ENCODE measurements around the gene ATXN8OS. TPM values are rescaled to one million over a fixed set of nuclear protein-coding genes. Genes with fewer than 3 reads are reported as not detected.

Gene ATXN8OS
- total and polyA plus RNA-seq, 2 of the 4 experiments (the other 2 are of a cell fraction), result not detected

- H2AK5ac ChIP-seq (ENCODE audit: low read depth, low read length), result no peak overlapping the region
- no peak for DNase-seq
- no peaks in the 10 kb centered on the region for H3K36me3 ChIP-seq (ENCODE audit: control insufficient read depth, insufficient read depth, low read length)
- BruUV-seq (replicated peaks), result no TSS peak
- no CpG with 5 or more reads among the region's 2 CpGs for WGBS, 2 experiments (ENCODE audit: extremely low coverage in 2 of 2, insufficient read length in 1 of 2)
- H3K18ac ChIP-seq (ENCODE audit: low read depth, low read length), result no peak overlapping the region
- no peak overlapping the region for H2BK20ac ChIP-seq (ENCODE audit: low read depth, low read length)
- H3K56ac ChIP-seq (ENCODE audit: extremely low read depth, insufficient read depth, low read length), result no peak overlapping the region
- POLR2A ChIA-PET (ENCODE audit: unreplicated experiment), result no interaction called here
- H3K79me1 ChIP-seq (ENCODE audit: low read depth in 1 of 2, low read length in 2 of 2), result no peaks in the 10 kb centered on the region
- H3K4me3 ChIP-seq (ENCODE audit: insufficient read depth, low read depth, low read length), result no peak overlapping the region
- no peaks in the 10 kb centered on the region for H3K9me3 ChIP-seq (ENCODE audit: control insufficient read depth, insufficient read depth, low read length)
- H2AK9ac ChIP-seq (replicated peaks; ENCODE audit: low read depth, low read length, poor library complexity), result no peak overlapping the region
- CTCF ChIA-PET, result no interaction called here
- no peaks in the 10 kb centered on the region for H3K4me1 ChIP-seq (ENCODE audit: control insufficient read depth, insufficient read depth, low read length)
- H2BK15ac ChIP-seq (ENCODE audit: low read depth, low read length), result no peak overlapping the region
- H3K9ac ChIP-seq (ENCODE audit: low read depth, low read length), result no peak overlapping the region
- H3K27me3 ChIP-seq (ENCODE audit: control insufficient read depth, insufficient read depth, low read length), result no peaks in the 10 kb centered on the region
- H3K4ac ChIP-seq (ENCODE audit: low read depth, low read length), result no peak overlapping the region
- no peak overlapping the region for H4K8ac ChIP-seq (ENCODE audit: low read depth in 2 of 2, low read length in 2 of 2)
- H2BK120ac ChIP-seq (ENCODE audit: low read depth, low read length), result no peak overlapping the region
- intact Hi-C loops (cut with micrococcal nuclease), result no loop called here
- H2AFZ ChIP-seq (replicated peaks; ENCODE audit: low read length, poor library complexity), result no peak overlapping the region
- H3K14ac ChIP-seq (replicated peaks; ENCODE audit: low read depth, low read length), result no peak overlapping the region
- no peak overlapping the region for H3K27ac ChIP-seq (ENCODE audit: insufficient read depth, low read length)
- no peak for TF ChIP-seq POLR2A (IDR thresholded peaks at IDR 0.05; ENCODE audit: low read depth, low read length)
- TF ChIP-seq SMC3 (IDR thresholded peaks at IDR 0.05; ENCODE audit: low read depth, low read length), result no peak
- no peak for TF ChIP-seq FOS (IDR thresholded peaks at IDR 0.05; ENCODE audit: low read depth, low read length)
- TF ChIP-seq CEBPB (IDR thresholded peaks at IDR 0.05; ENCODE audit: low read depth, low read length), result no peak
- no peak for TF ChIP-seq CHD1 (IDR thresholded peaks at IDR 0.05; ENCODE audit: low read depth, low read length)
- TF ChIP-seq ELK1 (IDR thresholded peaks at IDR 0.05; ENCODE audit: borderline replicate concordance, low read depth, low read length), result no peak
- TF ChIP-seq RAD21 (IDR thresholded peaks at IDR 0.05; ENCODE audit: low read length), result no peak
- TF ChIP-seq MXI1 (IDR thresholded peaks at IDR 0.05; ENCODE audit: borderline replicate concordance, low read depth, low read length), result no peak
- no peak for TF ChIP-seq RCOR1 (IDR thresholded peaks at IDR 0.05; ENCODE audit: insufficient replicate concordance, low read length)
- no peak for TF ChIP-seq NFE2L2 (IDR thresholded peaks at IDR 0.05; ENCODE audit: low read depth, low read length)
- TF ChIP-seq MAZ (IDR thresholded peaks at IDR 0.05; ENCODE audit: borderline replicate concordance, low read depth, low read length), result no peak
- no peak for TF ChIP-seq RFX5 (IDR thresholded peaks at IDR 0.05; ENCODE audit: low read depth, low read length)
- TF ChIP-seq MAFK (IDR thresholded peaks at IDR 0.05; ENCODE audit: low read depth, low read length), result no peak
- TF ChIP-seq BHLHE40 (IDR thresholded peaks at IDR 0.05; ENCODE audit: low read depth, low read length), result no peak
- no peak for TF ChIP-seq USF2 (IDR thresholded peaks at IDR 0.05; ENCODE audit: low read depth, low read length)
- TF ChIP-seq CTCF (conservative IDR thresholded peaks at IDR 0.05; ENCODE audit: low read depth, low read length), result no peak
- no peak for ATAC-seq (ENCODE audit: low read depth)
- in situ Hi-C loops (cut with MboI; ENCODE audit: low sequenced_read_pairs), result no loop called here
- dilution Hi-C loops (cut with HindIII; ENCODE audit: low sequenced_read_pairs, unreplicated experiment), result no loop called here
- H4K20me1 ChIP-seq (ENCODE audit: insufficient read depth, low read length), result no peaks in the 10 kb centered on the region
- no peaks in the 10 kb centered on the region for H3K9me1 ChIP-seq (ENCODE audit: insufficient read depth, low read length)
- no peak overlapping the region for H3K23ac ChIP-seq (ENCODE audit: low read depth, low read length)
- H3K4me2 ChIP-seq (ENCODE audit: low read depth, low read length), result no peak overlapping the region
- H4K91ac ChIP-seq (ENCODE audit: insufficient read depth, low read depth, low read length), result no peak overlapping the region
- no peak overlapping the region for H2BK5ac ChIP-seq (ENCODE audit: low read depth, low read length, poor library complexity, severe bottlenecking)
- no peak overlapping the region for H4K5ac ChIP-seq (ENCODE audit: low read depth, low read length)
Observed at GRCh38 chr13:70117338-70117905, 9.8 kb downstream of the ATXN8OS start.
